Nephron (organoid): ENCODE results near the gene CCDC157.

ENCODE experiments used
- H3K27ac Mint-ChIP-seq, 3 experiments: 2 replicates each; pipeline ENCODE4 v1.8.0; 2020; ENCODE audit warnings: mixed read lengths in 3 of 3, mild to moderate bottlenecking in 2 of 3, moderate library complexity in 1 of 3
- H3K27me3 Mint-ChIP-seq: 2 replicates; pipeline ENCODE4 v1.8.0; 2021; ENCODE audit warnings: low read depth, mild to moderate bottlenecking, moderate library complexity, mixed read lengths
- H3K36me3 Mint-ChIP-seq: 2 replicates; pipeline ENCODE4 v1.8.0; 2020; ENCODE audit warnings: low read depth, mixed read lengths
- H3K4me1 Mint-ChIP-seq: 2 replicates; pipeline ENCODE4 v1.8.0; 2020; ENCODE audit warnings: mixed read lengths
- H3K4me3 Mint-ChIP-seq, 3 experiments: 2 replicates each; pipeline ENCODE4 v1.8.0; 2020; ENCODE audit warnings: mild to moderate bottlenecking in 3 of 3, mixed read lengths in 3 of 3, moderate library complexity in 2 of 3
- H3K9me3 Mint-ChIP-seq: 2 replicates; pipeline ENCODE4 v1.8.0; 2020; ENCODE audit warnings: mixed read lengths
- TF ChIP-seq, protein P1 (sequence below), 3 experiments: fragments of 200-600 bp; sonication (generic); IDR thresholded peaks; one replicate each; pipeline ENCODE4 v1.5.0; 2021; ENCODE audit warnings: antibody characterized with exemption in 3 of 3; ENCODE audit not compliant: unreplicated experiment in 3 of 3

The CCDC157 gene

DNA sequence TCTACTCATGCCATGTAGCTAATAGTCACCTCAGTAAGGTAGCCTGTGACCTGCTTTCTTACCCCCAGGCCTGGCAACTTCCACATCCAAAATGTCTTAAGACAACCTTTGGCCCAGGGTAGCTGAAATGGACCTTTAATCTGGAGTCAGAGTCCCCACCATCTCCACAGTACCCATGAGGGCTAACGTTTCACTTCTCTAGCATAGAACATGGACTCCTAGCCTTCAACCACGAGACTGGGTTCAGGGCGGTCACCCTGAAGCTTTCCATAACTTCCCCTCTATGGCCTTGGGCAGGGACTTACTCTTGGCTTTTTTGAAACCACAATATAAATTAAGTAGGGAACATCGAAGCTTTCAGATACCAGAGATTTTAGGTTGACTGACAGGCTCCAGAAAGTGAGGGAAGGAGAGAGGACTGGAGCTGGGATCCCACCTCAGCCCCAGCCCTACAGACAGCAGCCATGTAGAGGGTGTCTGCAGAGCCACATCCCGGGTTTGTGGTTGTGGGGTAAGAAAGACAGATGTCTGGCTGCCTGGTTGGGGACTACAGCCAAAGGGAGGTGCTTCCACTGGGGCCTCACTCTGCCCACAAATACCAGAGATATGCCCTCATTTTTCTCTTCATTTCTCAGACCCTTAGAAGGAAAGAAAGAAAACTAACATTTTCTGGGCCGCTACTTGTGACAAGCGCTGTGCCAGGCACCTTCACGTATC is 32.6 kb upstream of the CCDC157 start:
- Mint-ChIP-seq H3K4me1 (peaks cover 35% of the 10 kb centered on the region), H3K27me3 (no peaks in the 10 kb centered on the region), H3K27ac (no peak overlapping the region), H3K9me3 (no peaks in the 10 kb centered on the region), H3K4me3 (peak overlapping the region; percentile 42 to 92 (median 92)), H3K36me3 (peaks cover 3% of the 10 kb centered on the region)
- TF ChIP-seq, protein P1, sequence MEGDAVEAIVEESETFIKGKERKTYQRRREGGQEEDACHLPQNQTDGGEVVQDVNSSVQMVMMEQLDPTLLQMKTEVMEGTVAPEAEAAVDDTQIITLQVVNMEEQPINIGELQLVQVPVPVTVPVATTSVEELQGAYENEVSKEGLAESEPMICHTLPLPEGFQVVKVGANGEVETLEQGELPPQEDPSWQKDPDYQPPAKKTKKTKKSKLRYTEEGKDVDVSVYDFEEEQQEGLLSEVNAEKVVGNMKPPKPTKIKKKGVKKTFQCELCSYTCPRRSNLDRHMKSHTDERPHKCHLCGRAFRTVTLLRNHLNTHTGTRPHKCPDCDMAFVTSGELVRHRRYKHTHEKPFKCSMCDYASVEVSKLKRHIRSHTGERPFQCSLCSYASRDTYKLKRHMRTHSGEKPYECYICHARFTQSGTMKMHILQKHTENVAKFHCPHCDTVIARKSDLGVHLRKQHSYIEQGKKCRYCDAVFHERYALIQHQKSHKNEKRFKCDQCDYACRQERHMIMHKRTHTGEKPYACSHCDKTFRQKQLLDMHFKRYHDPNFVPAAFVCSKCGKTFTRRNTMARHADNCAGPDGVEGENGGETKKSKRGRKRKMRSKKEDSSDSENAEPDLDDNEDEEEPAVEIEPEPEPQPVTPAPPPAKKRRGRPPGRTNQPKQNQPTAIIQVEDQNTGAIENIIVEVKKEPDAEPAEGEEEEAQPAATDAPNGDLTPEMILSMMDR (IDR thresholded peaks at IDR 0.05; ENCODE audit: unreplicated experiment in 3 of 3): no peak

DNA sequence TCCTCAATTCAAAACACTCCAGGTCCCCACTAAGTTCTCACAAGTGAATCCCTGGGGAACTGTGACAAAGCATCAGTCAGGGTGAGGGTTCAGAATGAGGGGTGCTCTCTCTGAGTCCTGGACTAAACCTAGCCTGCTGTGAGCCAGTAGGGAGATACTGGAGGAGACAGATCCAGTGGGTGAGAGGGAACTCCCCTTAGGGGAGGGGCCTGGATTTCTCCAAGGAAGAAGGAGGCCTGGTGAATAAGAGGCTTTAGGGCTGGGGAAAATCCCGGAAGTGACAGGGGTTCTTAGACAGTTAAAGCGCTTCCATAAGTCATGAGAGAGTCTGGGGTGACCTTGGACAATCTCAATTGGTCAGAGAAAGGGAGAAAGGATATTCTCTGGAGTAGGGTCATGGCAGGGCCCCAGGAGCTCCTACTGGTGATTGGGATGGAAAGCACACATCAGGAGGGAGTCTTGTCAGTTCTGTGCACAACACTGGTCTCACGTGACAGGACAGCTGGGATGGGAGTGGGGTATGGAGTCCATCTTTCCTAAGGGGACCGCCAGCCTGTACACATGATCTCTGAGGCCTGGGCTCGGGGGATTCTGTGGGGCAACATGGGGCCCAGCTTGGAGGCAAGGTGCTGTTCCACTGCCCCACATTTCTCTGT is 31.6 kb upstream of the CCDC157 start:
- H3K4me1 Mint-ChIP-seq: peaks cover 35% of the 10 kb centered on the region
- H3K36me3 Mint-ChIP-seq: peaks cover 6% of the 10 kb centered on the region
- H3K27me3 Mint-ChIP-seq: no peaks in the 10 kb centered on the region
- TF ChIP-seq, protein P1 (IDR thresholded peaks at IDR 0.05; ENCODE audit: unreplicated experiment in 3 of 3): no peak
- H3K9me3 Mint-ChIP-seq: no peaks in the 10 kb centered on the region
- peak overlapping the region; percentile 89 to 92 (median 92) for H3K4me3 Mint-ChIP-seq
- H3K27ac Mint-ChIP-seq: peak overlapping the region; percentile 61 to 86 (median 67)

DNA sequence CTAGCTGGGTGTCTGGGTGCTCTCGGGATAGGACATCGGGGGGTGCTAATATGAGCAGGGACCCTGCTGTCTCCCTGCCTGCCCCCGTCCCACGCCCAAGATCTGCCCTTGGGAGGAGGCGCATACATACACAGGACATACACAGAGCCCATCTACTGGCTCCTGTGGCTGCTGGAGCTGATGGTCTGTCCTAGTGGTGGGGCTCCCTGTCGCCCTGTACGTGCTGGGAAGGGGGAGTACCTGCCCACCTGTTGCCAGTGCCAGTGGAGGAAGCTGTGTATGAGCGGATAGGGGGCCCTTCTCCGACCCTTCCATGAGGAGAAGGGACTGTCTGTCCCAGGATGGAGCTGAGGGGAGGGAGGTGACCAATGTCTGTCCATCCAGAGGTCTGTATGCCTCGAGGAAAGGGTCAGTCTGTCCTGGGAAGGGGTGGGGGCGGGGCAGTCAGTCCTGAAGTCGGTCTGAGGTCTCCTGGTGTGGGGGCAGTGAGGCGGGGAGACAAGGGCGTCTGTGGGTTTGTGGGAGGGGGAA is 31.0 kb upstream of the CCDC157 start:
- TF ChIP-seq, protein P1 (IDR thresholded peaks at IDR 0.05; ENCODE audit: unreplicated experiment in 3 of 3): no peak
- peaks cover 9% of the 10 kb centered on the region for H3K36me3 Mint-ChIP-seq
- no peaks in the 10 kb centered on the region for H3K27me3 Mint-ChIP-seq
- H3K4me1 Mint-ChIP-seq: peaks cover 40% of the 10 kb centered on the region
- peak overlapping the region in 2 of 3 experiments; percentile 49 to 61 for H3K27ac Mint-ChIP-seq
- no peaks in the 10 kb centered on the region for H3K9me3 Mint-ChIP-seq
- peak overlapping the region; percentile 89 to 92 (median 92) for H3K4me3 Mint-ChIP-seq

GRCh38 chr22:30326255-30326705 is 30.5 kb upstream of the CCDC157 start:
- Mint-ChIP-seq H3K4me1 (peaks cover 40% of the 10 kb centered on the region), H3K36me3 (peaks cover 9% of the 10 kb centered on the region), H3K9me3 (no peaks in the 10 kb centered on the region), H3K27me3 (no peaks in the 10 kb centered on the region), H3K27ac (peak overlapping the region in 1 of 3 experiments; percentile 49), H3K4me3 (peak overlapping the region; percentile 89 to 92 (median 92))
- TF ChIP-seq, protein P1 (IDR thresholded peaks at IDR 0.05; ENCODE audit: unreplicated experiment in 3 of 3): no peak

- H3K4me3 Mint-ChIP-seq: peak within 1 kb of the TSS; percentile 89 to 92 (median 92)
- H3K27me3 Mint-ChIP-seq: no peaks in the 10 kb centered on the region
- peaks cover 9% of the 10 kb centered on the region for H3K36me3 Mint-ChIP-seq
- no peaks in the 10 kb centered on the region for H3K9me3 Mint-ChIP-seq
- peaks cover 40% of the 10 kb centered on the region for H3K4me1 Mint-ChIP-seq
- peak within 1 kb of the TSS; percentile 52 to 61 (median 60) for H3K27ac Mint-ChIP-seq
- TF ChIP-seq, protein P1 (IDR thresholded peaks at IDR 0.05; ENCODE audit: unreplicated experiment in 3 of 3): no peak
Observed at GRCh38 chr22:30326706-30327362, 30.0 kb upstream of the CCDC157 start, which contains the start of gene TBC1D10A. Gene TBC1D10A, minus strand, starts transcription at chr22:30326941. Its CDS starts 60 bp downstream, at chr22:30326881.
